Measurements from ENCODE around the gene NAA38.

Gene NAA38

GRCh38 chr17:7881276-7882054 lies 24.1 kb upstream of the NAA38 start:
- no peak overlapping the region for H3K4me3 ChIP-seq (ENCODE audit: low read depth, low read length)
- in situ Hi-C loops (cut with HindIII; ENCODE audit: low sequenced_read_pairs), result no loop called here

GRCh38 chr17:7880076-7880868 lies 22.9 kb upstream of the NAA38 start:
- H3K4me3 ChIP-seq (ENCODE audit: low read depth, low read length), result no peak overlapping the region
- no peak for TF ChIP-seq CTCF (IDR thresholded peaks at IDR 0.05; ENCODE audit: low read depth, low read length)
- in situ Hi-C loops (cut with HindIII; ENCODE audit: low sequenced_read_pairs), result no loop called here
- no peak for DNase-seq (ENCODE audit: low read depth, low spot score)

More at GRCh38 chr17:7881276-7882054, 24.1 kb upstream of the NAA38 start:
- DNase-seq (ENCODE audit: low read depth, low spot score), result no peak
- no peak for TF ChIP-seq CTCF (IDR thresholded peaks at IDR 0.05; ENCODE audit: low read depth, low read length)

DNA sequence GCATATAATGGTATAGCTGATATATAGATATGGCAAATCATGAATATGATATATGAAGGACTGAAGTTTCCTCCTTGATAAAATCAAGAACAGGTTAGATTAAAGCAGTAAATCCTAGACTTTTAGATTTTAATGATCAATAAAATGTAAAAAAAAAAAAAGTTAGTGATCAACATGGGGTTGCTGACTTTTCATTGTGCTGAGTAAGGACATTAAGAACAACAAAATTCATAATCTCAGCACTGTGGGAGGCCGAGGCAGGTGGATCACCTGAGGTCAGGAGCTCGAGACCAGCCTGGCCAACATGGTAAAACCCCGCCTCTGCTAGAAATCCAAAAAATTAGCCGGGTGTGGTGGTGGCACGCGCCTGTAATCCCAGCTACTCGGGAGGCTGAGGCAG lies 20.9 kb upstream of the NAA38 start:
- no peak for TF ChIP-seq CTCF (IDR thresholded peaks at IDR 0.05; ENCODE audit: low read depth, low read length)
- no peak overlapping the region for H3K4me3 ChIP-seq (ENCODE audit: low read depth, low read length)
- in situ Hi-C loops (cut with HindIII; ENCODE audit: low sequenced_read_pairs), result no loop called here

DNA sequence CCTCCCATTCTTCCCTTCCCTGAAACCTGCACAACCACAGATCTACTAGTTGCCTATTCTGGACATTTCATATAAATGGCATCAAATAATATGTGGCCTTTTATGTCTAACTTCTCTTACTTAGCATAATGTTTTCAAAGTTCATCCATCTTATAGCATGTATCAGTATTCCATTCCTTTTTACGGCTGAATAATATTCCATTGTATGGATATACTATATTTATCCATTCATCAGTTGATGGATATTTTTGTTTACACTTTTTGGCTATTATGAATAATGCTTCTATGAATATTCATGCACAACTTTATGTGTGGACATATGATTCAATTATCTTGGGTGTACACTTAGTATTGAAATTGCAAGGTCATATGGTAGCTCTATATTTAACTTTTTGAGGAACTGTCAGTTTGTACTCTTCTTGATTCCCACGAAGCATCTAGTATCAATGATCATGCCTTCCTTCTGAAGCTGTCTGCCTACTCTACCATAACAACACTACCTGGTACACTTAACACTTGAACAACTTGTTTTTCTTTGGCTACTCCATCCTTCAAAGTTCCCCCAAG lies 18.5 kb upstream of the NAA38 start:
- no peak overlapping the region for H3K4me3 ChIP-seq (ENCODE audit: low read depth, low read length)
- in situ Hi-C loops (cut with HindIII; ENCODE audit: low sequenced_read_pairs), result no loop called here
- no peak for DNase-seq (ENCODE audit: low read depth, low spot score)
- no peak for TF ChIP-seq CTCF (IDR thresholded peaks at IDR 0.05; ENCODE audit: low read depth, low read length)

More for the DNA sequence above, 20.9 kb upstream of the NAA38 start:
- no peak for DNase-seq (ENCODE audit: low read depth, low spot score)

- in situ Hi-C loops (cut with HindIII; ENCODE audit: low sequenced_read_pairs), result no loop called here
- no peak for DNase-seq (ENCODE audit: low read depth, low spot score)
- H3K4me3 ChIP-seq (ENCODE audit: low read depth, low read length), result no peak overlapping the region
- TF ChIP-seq CTCF (IDR thresholded peaks at IDR 0.05; ENCODE audit: low read depth, low read length), result no peak
Observed at GRCh38 chr17:7873051-7873450, 15.7 kb upstream of the NAA38 start.

DNA sequence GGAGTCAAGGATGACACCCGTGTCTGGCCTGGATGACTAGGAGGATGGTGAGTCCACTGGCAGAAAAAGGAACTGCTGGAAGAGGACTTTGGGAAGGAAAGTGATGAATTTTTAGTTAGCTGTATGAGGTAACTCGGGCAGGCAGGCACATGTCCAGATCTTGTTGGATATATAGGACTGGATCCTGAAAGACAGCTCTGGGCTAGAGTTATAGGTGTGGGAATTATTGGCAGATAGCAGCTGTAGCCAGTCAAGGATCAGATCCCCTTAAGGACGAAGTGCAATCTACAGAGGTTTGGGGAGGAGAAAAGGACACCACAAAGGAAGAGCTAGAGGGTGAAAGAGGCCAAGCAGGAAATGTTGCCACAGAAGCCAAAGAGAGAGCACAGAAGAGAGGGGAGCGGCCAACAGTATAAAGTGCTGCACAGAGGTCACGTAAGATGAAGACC lies 10.5 kb upstream of the NAA38 start:
- in situ Hi-C loops (cut with HindIII; ENCODE audit: low sequenced_read_pairs), result no loop called here
- no peak overlapping the region for H3K4me3 ChIP-seq (ENCODE audit: low read depth, low read length)
- DNase-seq (ENCODE audit: low read depth, low spot score), result no peak
- no peak for TF ChIP-seq CTCF (IDR thresholded peaks at IDR 0.05; ENCODE audit: low read depth, low read length)
